ENCODE data around the gene C21orf91. TPM values are rescaled to one million over a fixed set of nuclear protein-coding genes. Genes with fewer than 3 reads are reported as not detected.

The C21orf91 gene
- polyA plus RNA-seq, 2 of the 4 experiments (the other 2 are of a cell fraction): 1.9 to 5.5 TPM

GRCh38 chr21:17799414-17800164, 19.6 kb downstream of the C21orf91 start:
- Histone ChIP-seq H3K4me1 (peaks cover 5% of the 10 kb centered on the region; the same call in 1 of the 3 replicates), H3K4me2 (no peak overlapping the region), H3K27ac (no peak overlapping the region), H3K4me3 (no peak overlapping the region), H3K9me3 (no peaks in the 10 kb centered on the region)
- no peak for FAIRE-seq
- ChIA-PET POLR2A (no interaction called here), CTCF (no interaction called here)
- WGBS (ENCODE audit: missing lambda C conversion rate): 90% methylated on average over 6 of the region's 6 CpGs
- no peak for ATAC-seq
- DNase-seq (ENCODE audit: low read depth in 1 of 2, low spot score in 1 of 2): no peak
- TF ChIP-seq GATA3 (IDR thresholded peaks at IDR 0.05; ENCODE audit: borderline replicate concordance) (no peak), FOSB (CRISPR knock-in tag; IDR thresholded peaks at IDR 0.05) (no peak), MAZ (IDR thresholded peaks at IDR 0.05; ENCODE audit: borderline replicate concordance, low read depth, low read length) (no peak), JUNB (IDR thresholded peaks at IDR 0.05) (no peak), EHMT2 (IDR thresholded peaks at IDR 0.05; ENCODE audit: low read depth) (no peak), HOXB13 (CRISPR knock-in tag; IDR thresholded peaks at IDR 0.05; ENCODE audit: low read depth) (no peak), KDM1A (IDR thresholded peaks at IDR 0.05; ENCODE audit: low read depth) (no peak), POLR2A (IDR thresholded peaks at IDR 0.05; ENCODE audit: low read length) (no peak), HDAC2 (IDR thresholded peaks at IDR 0.05) (no peak), POLR2AphosphoS2 (conservative IDR thresholded peaks at IDR 0.05; ENCODE audit: low read length) (no peak), FOXS1 (CRISPR knock-in tag; IDR thresholded peaks at IDR 0.05) (no peak), BHLHE40 (IDR thresholded peaks at IDR 0.05; ENCODE audit: low read depth, low read length) (no peak), EHF (CRISPR knock-in tag; IDR thresholded peaks at IDR 0.05) (no peak), USF2 (IDR thresholded peaks at IDR 0.05) (no peak), NR3C1 (IDR thresholded peaks at IDR 0.05) (no peak), E2F6 (IDR thresholded peaks at IDR 0.05; ENCODE audit: borderline replicate concordance, low read depth) (no peak), ZNF302 (CRISPR knock-in tag; IDR thresholded peaks at IDR 0.05) (no peak)

- no peak for ATAC-seq
- DNase-seq (ENCODE audit: low read depth in 1 of 2, low spot score in 1 of 2): no peak
- no peak for FAIRE-seq
- no peak overlapping the region for H3K4me2 ChIP-seq
- H3K9me3 ChIP-seq: no peaks in the 10 kb centered on the region
- TF ChIP-seq ZSCAN20 (CRISPR knock-in tag; IDR thresholded peaks at IDR 0.05): no peak
- TF ChIP-seq ELK1 (IDR thresholded peaks at IDR 0.05; ENCODE audit: low read depth, low read length): no peak
- no peak for TF ChIP-seq HDAC2 (IDR thresholded peaks at IDR 0.05)
- TF ChIP-seq MYC (IDR thresholded peaks at IDR 0.05; ENCODE audit: borderline replicate concordance, low read length): no peak
- no peak for TF ChIP-seq JUN (IDR thresholded peaks at IDR 0.05)
- no peak for TF ChIP-seq CHD4 (IDR thresholded peaks at IDR 0.05; ENCODE audit: borderline replicate concordance)
- TF ChIP-seq RARB (CRISPR knock-in tag; IDR thresholded peaks at IDR 0.05): no peak
- no peak for TF ChIP-seq HOXB5 (CRISPR knock-in tag; IDR thresholded peaks at IDR 0.05)
- no peak for TF ChIP-seq PHF8 (IDR thresholded peaks at IDR 0.05; ENCODE audit: borderline replicate concordance, low read depth)
- ChIA-PET CTCF (no interaction called here), POLR2A (no interaction called here)
- H3K4me3 ChIP-seq: no peak overlapping the region
- peaks cover 5% of the 10 kb centered on the region; the same call in 1 of the 3 replicates for H3K4me1 ChIP-seq
- H3K27ac ChIP-seq: no peak overlapping the region
- 84% methylated on average over 2 of the region's 2 CpGs for WGBS (ENCODE audit: missing lambda C conversion rate)
Measured at GRCh38 chr21:17798796-17799195, 20.4 kb downstream of the C21orf91 start.

Data from A549 (cell line).